ENCODE results near the gene ITGB1.
A peak's percentile ranks its signal among the peaks of the same experiment; 100 is the strongest.

The ITGB1 gene

GRCh38 chr10:32954545-32955298 is 3.3 kb downstream of the ITGB1 start:
- peak overlapping the region; percentile 90 for H3K4me3 ChIP-seq (replicated peaks; ENCODE audit: low read depth, low read length)
- no peak for DNase-seq (ENCODE audit: extremely low read depth, low read depth)
- no peak for TF ChIP-seq CTCF (IDR thresholded peaks at IDR 0.05; ENCODE audit: low read depth, low read length, missing control alignments)

GRCh38 chr10:32954080-32954479 is 4.0 kb downstream of the ITGB1 start:
- TF ChIP-seq CTCF (IDR thresholded peaks at IDR 0.05; ENCODE audit: low read depth, low read length, missing control alignments), result no peak
- peak overlapping the region; percentile 14 for H3K4me3 ChIP-seq (replicated peaks; ENCODE audit: low read depth, low read length)
- DNase-seq (ENCODE audit: extremely low read depth, low read depth), result no peak

- no peak for TF ChIP-seq CTCF (IDR thresholded peaks at IDR 0.05; ENCODE audit: low read depth, low read length, missing control alignments)
- DNase-seq (ENCODE audit: extremely low read depth, low read depth), result no peak
- no peak overlapping the region for H3K4me3 ChIP-seq (replicated peaks; ENCODE audit: low read depth, low read length)
Measured at GRCh38 chr10:32953277-32953927, 4.6 kb downstream of the ITGB1 start.

GRCh38 chr10:32952541-32953276 is 5.3 kb downstream of the ITGB1 start:
- H3K4me3 ChIP-seq (replicated peaks; ENCODE audit: low read depth, low read length), result no peak overlapping the region

GRCh38 chr10:32952094-32952493 is 5.9 kb downstream of the ITGB1 start:
- H3K4me3 ChIP-seq (replicated peaks; ENCODE audit: low read depth, low read length), result no peak overlapping the region
- DNase-seq (ENCODE audit: extremely low read depth, low read depth), result no peak
- TF ChIP-seq CTCF (IDR thresholded peaks at IDR 0.05; ENCODE audit: low read depth, low read length, missing control alignments), result no peak

More at GRCh38 chr10:32952541-32953276, 5.3 kb downstream of the ITGB1 start:
- TF ChIP-seq CTCF (IDR thresholded peaks at IDR 0.05; ENCODE audit: low read depth, low read length, missing control alignments), result no peak
- DNase-seq (ENCODE audit: extremely low read depth, low read depth), result no peak

GRCh38 chr10:32951111-32951510 is 6.9 kb downstream of the ITGB1 start:
- H3K4me3 ChIP-seq (replicated peaks; ENCODE audit: low read depth, low read length), result no peak overlapping the region
- TF ChIP-seq CTCF (IDR thresholded peaks at IDR 0.05; ENCODE audit: low read depth, low read length, missing control alignments), result no peak
- no peak for DNase-seq (ENCODE audit: extremely low read depth, low read depth)

Data from HFF-Myc (cell line).